DMS53 (cell line): ENCODE results near the gene DAPK1.

ENCODE experiments used
- DNase-seq: peaks from one replicate; lab custom pipeline; 2025; lab: John Stamatoyannopoulos, UW

Gene DAPK1

GRCh38 chr9:87613265-87614111 is 115.8 kb downstream of the DAPK1 start:
- no peak for DNase-seq

GRCh38 chr9:87614397-87614796 is 116.7 kb downstream of the DAPK1 start:
- DNase-seq = no peak

GRCh38 chr9:87615136-87615535 is 117.5 kb downstream of the DAPK1 start:
- no peak for DNase-seq

GRCh38 chr9:87615547-87616148 is 118.0 kb downstream of the DAPK1 start:
- DNase-seq = no peak

GRCh38 chr9:87618226-87618625 is 120.6 kb downstream of the DAPK1 start:
- DNase-seq = no peak

- DNase-seq = no peak
Observed at GRCh38 chr9:87618931-87619330, 121.3 kb downstream of the DAPK1 start.

- DNase-seq = no peak
Observed at GRCh38 chr9:87619346-87619745, 121.7 kb downstream of the DAPK1 start.

GRCh38 chr9:87620731-87621322 is 123.2 kb downstream of the DAPK1 start:
- DNase-seq = no peak

- DNase-seq = no peak
Observed at GRCh38 chr9:87622098-87622497, 124.4 kb downstream of the DAPK1 start.

GRCh38 chr9:87622923-87623322 is 125.3 kb downstream of the DAPK1 start:
- DNase-seq = no peak

- no peak for DNase-seq
Observed at GRCh38 chr9:87628346-87628745, 130.7 kb downstream of the DAPK1 start.

GRCh38 chr9:87629104-87629503 is 131.4 kb downstream of the DAPK1 start:
- DNase-seq = no peak

- DNase-seq = peak; percentile 16
Observed at GRCh38 chr9:87630266-87630665, 132.6 kb downstream of the DAPK1 start.

GRCh38 chr9:87630846-87631245 is 133.2 kb downstream of the DAPK1 start:
- no peak for DNase-seq

GRCh38 chr9:87635656-87636501 is 138.2 kb downstream of the DAPK1 start:
- DNase-seq = no peak

GRCh38 chr9:87638292-87638691 is 140.6 kb downstream of the DAPK1 start:
- no peak for DNase-seq

- no peak for DNase-seq
Observed at GRCh38 chr9:87639949-87640348, 142.3 kb downstream of the DAPK1 start.

GRCh38 chr9:87640385-87640795 is 142.7 kb downstream of the DAPK1 start:
- no peak for DNase-seq

GRCh38 chr9:87641067-87641466 is 143.4 kb downstream of the DAPK1 start:
- no peak for DNase-seq

GRCh38 chr9:87642330-87643106 is 144.9 kb downstream of the DAPK1 start:
- no peak for DNase-seq

- no peak for DNase-seq
Observed at GRCh38 chr9:87643107-87643650, 145.5 kb downstream of the DAPK1 start.
